K562 (cell line): ENCODE results near the gene CD302. TPM values are rescaled to one million over a fixed set of nuclear protein-coding genes. Genes with fewer than 3 reads are reported as not detected.

Experiments used
- ATAC-seq: fragments of 200-7000 bp; cut with Tn5 transposase; 3 replicates; pipeline ENCODE4 v1.9.1; 2020; ENCODE audit warnings: moderate library complexity
- BruUV-seq: library from RNA; stranded (reverse); fragments of 400-500 nt; replicated peaks from 2 replicates; lab custom pipeline; 2021; lab: Mats Ljungman, UMichigan
- CTCF ChIA-PET: fragments of 300-600 bp; formaldehyde crosslinking; extraction: SDS; loops from one replicate; lab custom pipeline; 2021; ENCODE audit warnings: low intra/inter-chr PET ratio; lab: Yijun Ruan, JAX
- POLR2A ChIA-PET: fragments of 300-600, 350-650 bp; sonication (Branson Sonifier 250); formaldehyde crosslinking; extraction: SDS; loops from one replicate; lab custom pipeline; 2021; ENCODE audit warnings: antibody characterized with exemption, inconsistent platforms; lab: Yijun Ruan, JAX
- DNase-seq, 4 experiments: peaks; one replicate each; pipeline versions ENCODE4 v3.0.0 to v3.0.0-alpha.2; 2011 to 2018; ENCODE audit warnings: low spot score in 3 of 4, mixed read lengths in 3 of 4; ENCODE audit errors: extremely low read depth in 1 of 4
- FAIRE-seq: peaks from 2 replicates; lab custom pipeline; 2011; peaks lifted over from hg19 to GRCh38; lab: Jason Lieb, UNC
- H2AFZ ChIP-seq: 2 replicates; pipeline ENCODE4 v1.6.0; 2011; ENCODE audit warnings: low read depth, low read length, control low read depth, inconsistent platforms
- H3K27ac ChIP-seq: fragments of 200-600 bp; 3 replicates; pipeline ENCODE4 v1.8.0; 2011; ENCODE audit warnings: low read depth, mild to moderate bottlenecking, control low read depth, inconsistent platforms, low read length, moderate library complexity, mixed read lengths; ENCODE audit errors: extremely low read depth
- H3K27me3 ChIP-seq, 2 experiments: fragments of 300-600 bp in 1 of 2; 2 replicates in 1 of 2; 3 replicates in 1 of 2; pipeline versions ENCODE4 v1.6.0 to v1.8.0; 2011; ENCODE audit warnings: inconsistent platforms in 2 of 2, low read length in 2 of 2, mild to moderate bottlenecking in 1 of 2, mixed read lengths in 1 of 2, moderate library complexity in 1 of 2; ENCODE audit not compliant: control insufficient read depth in 2 of 2, insufficient read depth in 2 of 2
- H3K36me3 ChIP-seq: fragments of 300-600 bp; 3 replicates; pipeline ENCODE4 v1.8.0; 2011; ENCODE audit warnings: mild to moderate bottlenecking, low read length, inconsistent platforms; ENCODE audit not compliant: control insufficient read depth, insufficient read depth
- H3K4me1 ChIP-seq, 2 experiments: fragments of 200-600 bp in 1 of 2; replicated peaks in 1 of 2; 2 replicates in 1 of 2; 3 replicates in 1 of 2; pipeline versions ENCODE4 v1.5.1 to v1.8.0; 2011; ENCODE audit warnings: inconsistent platforms in 2 of 2, low read length in 2 of 2, mild to moderate bottlenecking in 1 of 2, mixed read lengths in 1 of 2, moderate library complexity in 1 of 2; ENCODE audit not compliant: control insufficient read depth in 2 of 2, insufficient read depth in 2 of 2
- H3K4me2 ChIP-seq: 2 replicates; pipeline ENCODE4 v1.6.1; 2011; ENCODE audit warnings: low read length, control low read depth, inconsistent platforms, mixed read lengths; ENCODE audit not compliant: insufficient read depth
- H3K4me3 ChIP-seq: fragments of 200-600 bp; sonication (generic), shearing (Covaris generic); 2 replicates; pipeline ENCODE4 v1.5.1; 2016; ENCODE audit warnings: control low read depth, inconsistent platforms
- H3K79me2 ChIP-seq: fragments of 200-600 bp; 3 replicates; pipeline ENCODE4 v1.8.0; 2011; ENCODE audit warnings: low read length, inconsistent platforms; ENCODE audit not compliant: control insufficient read depth, insufficient read depth
- H3K9ac ChIP-seq, 2 experiments: 2 replicates each; pipeline versions ENCODE4 v1.6.0 to v1.6.1; 2011; ENCODE audit warnings: low read depth in 2 of 2, low read length in 2 of 2, control low read depth in 1 of 2, inconsistent platforms in 1 of 2, mild to moderate bottlenecking in 1 of 2, mixed read lengths in 1 of 2; ENCODE audit not compliant: insufficient read depth in 1 of 2
- H3K9me1 ChIP-seq: one replicate; pipeline ENCODE4 v1.6.0; 2011; ENCODE audit warnings: inconsistent platforms, mild to moderate bottlenecking, low read length, moderate library complexity; ENCODE audit not compliant: control insufficient read depth, insufficient read depth
- H3K9me3 ChIP-seq: replicated peaks from 2 replicates; pipeline ENCODE4 v1.5.1; 2011; ENCODE audit warnings: low read depth, low read length, inconsistent platforms; ENCODE audit not compliant: control insufficient read depth, insufficient read depth
- H4K20me1 ChIP-seq: replicated peaks from 2 replicates; pipeline ENCODE4 v1.6.1; 2011; ENCODE audit warnings: low read length, inconsistent platforms, mixed read lengths; ENCODE audit not compliant: control insufficient read depth, insufficient read depth
- BMI1 ChIP-seq: fragments of 150-350 bp; IDR thresholded peaks from 2 replicates; pipeline ENCODE4 v1.6.1; 2014; ENCODE audit warnings: low read length
- NRF1 ChIP-seq, 2 experiments: fragments of 450-650 bp; IDR thresholded peaks in 1 of 2; conservative IDR thresholded peaks in 1 of 2; 2 replicates each; pipeline ENCODE4 v1.6.1; 2014; ENCODE audit warnings: mild to moderate bottlenecking in 2 of 2
- RB1 ChIP-seq: fragments of 450-650 bp; IDR thresholded peaks from 2 replicates; pipeline ENCODE4 v1.6.1; 2017; ENCODE audit warnings: low read depth, mild to moderate bottlenecking
- REST ChIP-seq, 2 experiments: fragments of 450-650 bp; formaldehyde crosslinking in 1 of 2; IDR thresholded peaks; 2 replicates each; pipeline versions ENCODE4 v1.4.0 to v1.6.1; 2014 to 2020; ENCODE audit warnings: mild to moderate bottlenecking in 2 of 2, borderline replicate concordance in 1 of 2, low read depth in 1 of 2
- SIX5 ChIP-seq, 2 experiments: IDR thresholded peaks; 2 replicates each; pipeline ENCODE4 v1.6.1; 2011; ENCODE audit warnings: low read length in 2 of 2, borderline replicate concordance in 1 of 2, low read depth in 1 of 2, mild to moderate bottlenecking in 1 of 2, moderate library complexity in 1 of 2; ENCODE audit not compliant: insufficient read depth in 1 of 2
- YY1 ChIP-seq, 3 experiments: IDR thresholded peaks; 2 replicates each; pipeline ENCODE4 v1.6.1; 2011; ENCODE audit warnings: low read length in 2 of 3, mild to moderate bottlenecking in 2 of 3, moderate library complexity in 2 of 3, borderline replicate concordance in 1 of 3, control low read depth in 1 of 3, low read depth in 1 of 3; ENCODE audit not compliant: insufficient read depth in 3 of 3, insufficient replicate concordance in 2 of 3, control insufficient read depth in 1 of 3, insufficient read length in 1 of 3; ENCODE audit errors: extremely low read depth in 1 of 3
- ZFP36 ChIP-seq: fragments of 150-350 bp; IDR thresholded peaks from 2 replicates; pipeline ENCODE4 v1.6.1; 2018; ENCODE audit warnings: low read length, low read depth; ENCODE audit not compliant: partially characterized antibody
- WGBS: fragments of 100-300 bp; shearing (Covaris generic); methylation state at CpG from one replicate; pipeline ENCODE4 v1.1.6; 2016; ENCODE audit warnings: low coverage, mixed read lengths; ENCODE audit not compliant: insufficient coverage; ENCODE audit errors: missing lambda C conversion rate; 5-methylcytosine and 5-hydroxymethylcytosine counted together
- in situ Hi-C: fragments of 300-500 bp; cut with MboI; formaldehyde crosslinking; loops from 4 replicates; pipeline ENCODE4 v1.15.0; 2018; ENCODE audit warnings: inconsistent platforms, mixed read lengths
- intact Hi-C: fragments of 100-400 bp; cut with micrococcal nuclease; formaldehyde crosslinking; loops from 2 replicates; pipeline ENCODE4 v1.14.2; 2022
- polyA plus RNA-seq, 8 experiments: library from polyadenylated mRNA; depleted of rRNA in 4 of 8; stranded (reverse) in 5 of 8; unstranded in 3 of 8; fragments of >200 nt; fragmentation: Nextera tagmentation in 2 of 8; fragmentation: Illumina TruSeq in 1 of 8; extraction: Ambion mirVana in 2 of 8; extraction: Trizol in 1 of 8; gene quantifications; 2 replicates each; pipeline versions ENCODE4 v1.2.1 to v1.2.3, GENCODE V29; 2011 to 2014; ENCODE audit warnings: inconsistent platforms in 1 of 8, missing spikeins in 1 of 8
- total RNA-seq, 7 experiments: library from RNA; depleted of rRNA in 6 of 7; stranded (reverse); fragments of >200 nt in 6 of 7; fragmentation: Illumina TruSeq in 2 of 7; extraction: Trizol in 2 of 7; gene quantifications; 2 replicates each; pipeline versions ENCODE4 v1.2.1 to v1.2.3, GENCODE V29; 2011 to 2021; ENCODE audit warnings: low replicate concordance in 1 of 7
- TF ChIP-seq, protein P1 (sequence below): fragments of 450-650 bp; formaldehyde crosslinking; IDR thresholded peaks from 2 replicates; pipeline ENCODE4 v1.4.0; 2020; ENCODE audit warnings: mild to moderate bottlenecking, moderate library complexity

The CD302 gene
- total and polyA plus RNA-seq, 9 of the 15 experiments (the other 6 are each of a cell fraction or from before 2014, with no cell fraction given) = 0.03 to 0.07 (median 0.04) TPM; not detected in 5

DNA sequence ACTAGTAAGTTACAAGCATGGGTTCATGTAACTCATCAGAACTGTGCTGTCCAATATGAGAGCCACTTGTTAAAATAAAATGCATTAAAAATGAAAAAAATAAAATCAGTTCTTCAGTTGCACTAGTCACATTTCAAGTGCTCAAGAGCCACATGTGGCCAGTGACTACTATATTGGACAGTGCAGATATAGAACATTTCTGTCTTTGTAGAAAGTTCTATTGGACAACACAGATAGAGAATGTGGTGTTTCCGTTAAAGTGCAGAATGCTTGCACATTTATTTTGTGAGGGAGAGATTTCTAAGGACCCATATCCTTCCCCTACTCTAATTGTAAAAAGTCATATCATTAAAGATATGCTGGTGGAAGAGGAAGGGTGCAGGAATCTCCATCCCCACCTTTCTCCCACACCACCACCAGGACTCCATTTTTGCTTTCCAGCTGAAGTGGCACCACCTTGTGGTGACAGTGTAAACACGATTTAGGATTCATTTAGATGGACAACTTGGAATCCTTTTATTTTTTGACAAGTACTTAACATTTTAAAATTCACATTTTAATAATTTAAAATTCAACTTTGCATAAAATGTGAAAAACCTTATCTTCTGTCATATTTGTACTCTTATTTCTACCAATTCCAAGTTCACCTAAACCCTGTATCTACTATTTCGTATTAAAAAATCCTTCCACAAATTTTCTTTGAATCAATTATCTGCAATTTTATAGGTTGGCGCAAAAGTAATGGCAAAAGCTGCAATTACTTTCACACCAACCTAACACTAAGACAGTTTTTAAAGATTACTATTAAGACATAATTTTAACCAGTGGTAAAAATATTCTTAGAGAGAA is 9.4 kb upstream of the CD302 start:
- DNase-seq (peak; percentile 66 to 75 (median 69)), FAIRE-seq (peak; percentile 89), ATAC-seq (peak; percentile 94)
- Histone ChIP-seq H3K9me1 (no peaks in the 10 kb centered on the region), H2AFZ (no peak overlapping the region), H3K36me3 (no peaks in the 10 kb centered on the region), H4K20me1 (no peaks in the 10 kb centered on the region), H3K4me3 (no peak overlapping the region), H3K27ac (no peak overlapping the region), H3K9ac (no peak overlapping the region), H3K4me1 (no peaks in the 10 kb centered on the region), H3K27me3 (peaks cover 4 to 6% of the 10 kb centered on the region in 2 experiments; a peak in 2 of 5 replicates), H3K9me3 (no peaks in the 10 kb centered on the region), H3K4me2 (no peak overlapping the region), H3K79me2 (no peaks in the 10 kb centered on the region)
- intact Hi-C loops (loop anchor here (5.0 kb wide), 5 partner anchors 95 to 905 kb away; partner anchors contain the start of gene MARCHF7), in situ Hi-C loops (loop anchor here (25.0 kb wide), 1 partner anchor 895 kb away; no protein-coding TSS in a partner anchor)
- WGBS = 5% methylated on average over 4 of the region's 4 CpGs
- ChIA-PET POLR2A (interaction anchor here (0.8 kb wide), 1 partner anchor 362 kb away, joined by 4 read pairs; no protein-coding TSS in a partner anchor), CTCF (interaction anchor here (0.8 kb wide), 2 partner anchors 16 to 250 kb away, joined by 4 to 5 read pairs; no protein-coding TSS in a partner anchor)
- BruUV-seq = no TSS peak
- TF ChIP-seq SIX5 (IDR thresholded peaks at IDR 0.05; ENCODE audit: borderline replicate concordance in 1 of 2, insufficient read depth in 1 of 2, low read depth in 1 of 2, low read length in 2 of 2) (no peak), ZFP36 (peak; percentile 31), YY1 (IDR thresholded peaks at IDR 0.05; ENCODE audit: borderline replicate concordance in 1 of 3, control insufficient read depth in 1 of 3, extremely low read depth in 1 of 3, insufficient read depth in 3 of 3, insufficient read length in 1 of 3, insufficient replicate concordance in 2 of 3, low read depth in 1 of 3, low read length in 2 of 3) (peak in 1 of 3 experiments; percentile 70), RB1 (0 out of 2 replicates have a peak, but pooled peaks have one; percentile 9), NRF1 (conservative IDR thresholded peaks at IDR 0.05 in 1 of 2, IDR thresholded peaks at IDR 0.05 in 1 of 2) (no peak), REST (IDR thresholded peaks at IDR 0.05; ENCODE audit: borderline replicate concordance) (peak; percentile 56; the same call in 1 of the 2 replicates), REST (CRISPR knock-in tag; IDR thresholded peaks at IDR 0.05; ENCODE audit: low read depth) (no peak), BMI1 (peak; percentile 64; the same call in 1 of the 2 replicates)
- TF ChIP-seq, protein P1, sequence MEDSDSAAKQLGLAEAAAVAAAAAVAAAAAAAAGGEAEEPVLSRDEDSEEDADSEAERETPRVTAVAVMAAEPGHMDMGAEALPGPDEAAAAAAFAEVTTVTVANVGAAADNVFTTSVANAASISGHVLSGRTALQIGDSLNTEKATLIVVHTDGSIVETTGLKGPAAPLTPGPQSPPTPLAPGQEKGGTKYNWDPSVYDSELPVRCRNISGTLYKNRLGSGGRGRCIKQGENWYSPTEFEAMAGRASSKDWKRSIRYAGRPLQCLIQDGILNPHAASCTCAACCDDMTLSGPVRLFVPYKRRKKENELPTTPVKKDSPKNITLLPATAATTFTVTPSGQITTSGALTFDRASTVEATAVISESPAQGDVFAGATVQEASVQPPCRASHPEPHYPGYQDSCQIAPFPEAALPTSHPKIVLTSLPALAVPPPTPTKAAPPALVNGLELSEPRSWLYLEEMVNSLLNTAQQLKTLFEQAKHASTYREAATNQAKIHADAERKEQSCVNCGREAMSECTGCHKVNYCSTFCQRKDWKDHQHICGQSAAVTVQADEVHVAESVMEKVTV (CRISPR knock-in tag) = peak; percentile 71
